SIG-M5 (cell line): ENCODE measurements around the gene SSPN.

Source experiments
- DNase-seq: peaks from one replicate; lab custom pipeline; 2025; lab: John Stamatoyannopoulos, UW

Gene SSPN

GRCh38 chr12:26266881-26267280 lies 71.5 kb downstream of the SSPN start:
- DNase-seq: no peak

- DNase-seq: no peak
These were observed 73.6 kb downstream of the SSPN start for GRCh38 chr12:26268841-26269561.

- no peak for DNase-seq
These were observed 74.3 kb downstream of the SSPN start for GRCh38 chr12:26269562-26270284.

- no peak for DNase-seq
These were observed 75.7 kb downstream of the SSPN start for GRCh38 chr12:26271024-26271423.

GRCh38 chr12:26271889-26272492 lies 76.6 kb downstream of the SSPN start:
- no peak for DNase-seq

GRCh38 chr12:26272851-26273250 lies 77.5 kb downstream of the SSPN start:
- DNase-seq: no peak

GRCh38 chr12:26273811-26274210 lies 78.4 kb downstream of the SSPN start:
- DNase-seq: no peak

- DNase-seq: peak; percentile 100
These were observed 79.3 kb downstream of the SSPN start for GRCh38 chr12:26274441-26275312.

GRCh38 chr12:26275313-26276131 lies 80.1 kb downstream of the SSPN start:
- no peak for DNase-seq

- no peak for DNase-seq
These were observed 81.3 kb downstream of the SSPN start for GRCh38 chr12:26276709-26277108.

- DNase-seq: no peak
These were observed 82.3 kb downstream of the SSPN start for GRCh38 chr12:26277506-26278246.

GRCh38 chr12:26278266-26278665 lies 82.9 kb downstream of the SSPN start:
- DNase-seq: no peak

- no peak for DNase-seq
These were observed 83.3 kb downstream of the SSPN start for GRCh38 chr12:26278666-26279065.

- DNase-seq: no peak
These were observed 83.7 kb downstream of the SSPN start for GRCh38 chr12:26279091-26279490.

- no peak for DNase-seq
These were observed 84.5 kb downstream of the SSPN start for GRCh38 chr12:26279908-26280307.

GRCh38 chr12:26280869-26281268 lies 85.5 kb downstream of the SSPN start:
- DNase-seq: no peak

- DNase-seq: no peak
These were observed 85.9 kb downstream of the SSPN start for GRCh38 chr12:26281320-26281719.

GRCh38 chr12:26282339-26282940 lies 87.1 kb downstream of the SSPN start:
- DNase-seq: no peak

- DNase-seq: no peak
These were observed 87.7 kb downstream of the SSPN start for GRCh38 chr12:26283046-26283445.

GRCh38 chr12:26283617-26284016 lies 88.2 kb downstream of the SSPN start:
- DNase-seq: no peak
